IPS-18c (cell line): Measurements from ENCODE around the gene PRDM1.

Source experiments
- H3K4me3 ChIP-seq: 2 replicates; pipeline ENCODE4 v1.7.0; 2013; ENCODE audit warnings: low read depth, mild to moderate bottlenecking, low read length, moderate library complexity; ENCODE audit not compliant: insufficient read depth
- H3K9me3 ChIP-seq: one replicate; pipeline ENCODE4 v1.6.1; 2013; ENCODE audit warnings: mild to moderate bottlenecking, low read length, moderate library complexity; ENCODE audit not compliant: control insufficient read depth, insufficient read depth

Gene PRDM1

DNA sequence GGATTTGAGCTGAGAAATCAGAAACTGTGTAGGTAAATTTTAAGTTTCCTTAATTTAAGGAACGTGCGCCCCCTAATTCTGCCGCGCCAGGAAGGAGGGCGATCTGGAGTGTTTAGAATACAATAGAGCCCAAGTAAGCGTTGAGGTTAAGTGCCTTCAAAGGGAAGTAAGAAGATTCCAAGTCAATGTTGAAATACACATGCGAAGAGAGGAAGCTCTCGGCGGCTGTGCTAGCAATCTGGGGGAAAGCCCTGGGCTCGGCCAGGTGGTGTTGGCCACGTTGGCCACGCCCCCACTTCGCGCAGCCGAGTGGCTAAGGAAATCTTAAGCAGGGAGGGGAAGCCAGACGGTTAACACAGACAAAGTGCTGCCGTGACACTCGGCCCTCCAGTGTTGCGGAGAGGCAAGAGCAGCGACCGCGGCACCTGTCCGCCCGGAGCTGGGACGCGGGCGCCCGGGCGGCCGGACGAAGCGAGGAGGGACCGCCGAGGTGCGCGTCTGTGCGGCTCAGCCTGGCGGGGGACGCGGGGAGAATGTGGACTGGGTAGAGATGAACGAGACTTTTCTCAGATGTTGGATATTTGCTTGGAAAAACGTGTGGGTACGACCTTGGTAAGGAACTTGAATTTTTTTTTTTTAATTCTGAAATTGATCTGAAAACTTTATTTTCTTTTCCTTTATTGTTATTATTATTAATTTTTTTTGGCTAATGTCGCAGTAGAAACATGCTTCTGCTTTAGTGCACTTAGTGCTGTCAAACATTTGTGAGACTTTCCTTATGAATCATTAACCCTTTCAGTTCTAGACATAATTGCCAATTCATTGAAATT is at the start of gene PRDM1:
PRDM1 (plus strand) TSS at position 353 of the 830 bp plus-strand sequence; CDS start at position 571, 218 bp downstream.
- Histone ChIP-seq H3K9me3 (no peaks in the 10 kb centered on the region), H3K4me3 (peak within 1 kb of the TSS; percentile 29)

GRCh38 chr6:106037060-106037459 is 49.1 kb upstream of the PRDM1 start:
- Histone ChIP-seq H3K4me3 (no peak overlapping the region), H3K9me3 (no peaks in the 10 kb centered on the region)

DNA sequence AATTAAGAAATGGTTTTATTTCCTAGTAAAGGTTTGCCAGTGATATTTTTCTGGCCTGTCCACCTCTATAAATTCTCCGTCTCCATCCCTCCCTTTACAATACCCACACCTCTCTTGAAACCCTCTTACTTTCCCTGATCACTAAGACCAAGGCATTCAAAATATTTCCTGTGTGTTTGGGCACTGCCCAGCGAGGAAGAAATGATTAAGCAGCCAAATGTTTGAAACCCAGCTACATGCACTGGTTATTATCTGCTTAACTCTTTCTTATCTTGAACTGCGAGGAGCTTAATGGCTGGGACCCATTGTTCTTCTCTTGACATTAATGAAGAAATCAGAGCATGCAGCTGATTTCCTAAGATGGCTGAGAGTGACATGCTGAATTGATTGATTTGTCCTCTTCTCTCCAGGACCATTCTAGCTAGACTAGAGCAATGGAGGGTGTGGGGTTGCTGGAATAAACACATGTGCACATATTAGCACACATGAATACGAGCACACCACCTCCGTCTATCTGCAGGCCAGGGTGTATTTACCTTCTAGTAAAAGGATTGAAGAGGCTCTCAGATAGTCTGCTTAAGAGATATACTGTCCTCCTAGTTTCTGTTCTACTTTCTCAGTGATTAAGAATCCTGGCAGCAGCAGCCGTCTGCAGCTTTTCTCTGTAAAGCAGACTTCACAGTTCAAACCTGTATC is 46.1 kb upstream of the PRDM1 start:
- Histone ChIP-seq H3K4me3 (no peak overlapping the region), H3K9me3 (no peaks in the 10 kb centered on the region)

GRCh38 chr6:106044151-106044550 is 42.0 kb upstream of the PRDM1 start:
- Histone ChIP-seq H3K4me3 (no peak overlapping the region), H3K9me3 (no peaks in the 10 kb centered on the region)

- Histone ChIP-seq H3K9me3 (no peaks in the 10 kb centered on the region), H3K4me3 (no peak overlapping the region)
These were observed 41.1 kb upstream of the PRDM1 start for GRCh38 chr6:106045077-106045476.

DNA sequence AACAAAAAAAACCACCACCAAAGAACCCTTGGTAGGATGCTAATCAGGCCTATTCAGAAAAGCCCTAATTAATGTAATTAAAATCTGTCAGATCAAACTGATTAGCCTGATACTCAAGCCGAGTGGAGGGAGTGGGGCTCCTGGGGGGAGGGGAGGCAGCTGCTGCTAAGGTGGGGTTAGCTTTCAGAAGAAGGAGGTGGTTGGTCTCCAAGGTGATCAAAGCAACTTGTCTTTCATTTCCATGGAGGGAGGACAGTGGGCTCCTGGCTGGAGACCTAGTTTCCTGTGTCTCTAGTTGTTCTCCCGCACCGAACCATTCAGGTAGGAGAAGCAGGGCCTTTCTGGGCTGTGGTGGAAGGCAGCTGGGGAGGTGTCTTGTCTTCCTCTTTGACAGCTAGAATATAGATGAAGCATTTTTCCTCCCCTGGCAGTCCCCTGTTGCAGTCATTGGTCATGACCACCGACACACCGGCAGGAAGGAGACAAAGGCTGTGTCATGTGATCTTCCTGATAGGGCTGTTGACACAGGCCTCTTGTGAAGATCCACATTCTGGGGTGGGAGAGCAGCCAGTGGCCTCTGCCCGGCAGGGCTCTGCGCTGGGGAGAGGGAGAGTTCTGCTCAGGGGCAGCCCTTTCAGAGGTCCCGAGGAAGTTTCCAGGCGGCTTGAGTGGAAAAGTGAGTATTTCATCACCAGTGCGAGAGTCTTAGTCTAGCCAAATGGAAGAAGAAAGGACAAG is 39.9 kb upstream of the PRDM1 start:
- Histone ChIP-seq H3K4me3 (no peak overlapping the region), H3K9me3 (no peaks in the 10 kb centered on the region)

- no peaks in the 10 kb centered on the region for H3K9me3 ChIP-seq
- H3K4me3 ChIP-seq: no peak overlapping the region
These were observed 39.3 kb upstream of the PRDM1 start for GRCh38 chr6:106046854-106047200.

DNA sequence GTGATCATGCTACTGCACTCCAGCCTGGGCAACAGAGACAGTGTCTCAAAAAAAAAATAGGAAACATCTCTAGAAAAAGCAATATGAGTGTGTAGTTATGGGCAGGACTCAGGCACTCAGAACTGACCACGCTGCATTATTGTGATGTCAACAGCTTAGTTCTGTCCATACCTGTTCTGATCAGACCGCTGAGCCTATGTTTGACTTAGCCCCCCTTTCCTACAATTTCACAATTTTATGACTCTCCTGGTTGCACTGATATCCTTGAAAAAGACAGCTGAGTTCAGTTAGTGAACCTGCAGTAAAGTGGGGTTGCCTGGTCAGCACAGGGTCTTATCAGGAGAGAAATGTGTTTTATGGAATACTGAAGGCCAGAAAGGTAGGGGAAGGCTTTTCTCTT is 37.8 kb upstream of the PRDM1 start:
- no peak overlapping the region for H3K4me3 ChIP-seq
- H3K9me3 ChIP-seq: no peaks in the 10 kb centered on the region

- H3K4me3 ChIP-seq: no peak overlapping the region
These were observed 35.6 kb upstream of the PRDM1 start for GRCh38 chr6:106050538-106050937.

GRCh38 chr6:106051226-106051625 is 34.9 kb upstream of the PRDM1 start:
- Histone ChIP-seq H3K9me3 (no peaks in the 10 kb centered on the region), H3K4me3 (no peak overlapping the region)

More at GRCh38 chr6:106050538-106050937, 35.6 kb upstream of the PRDM1 start:
- H3K9me3 ChIP-seq: no peaks in the 10 kb centered on the region

- H3K4me3 ChIP-seq: no peak overlapping the region
- no peaks in the 10 kb centered on the region for H3K9me3 ChIP-seq
These were observed 32.5 kb upstream of the PRDM1 start for GRCh38 chr6:106053484-106054205.

DNA sequence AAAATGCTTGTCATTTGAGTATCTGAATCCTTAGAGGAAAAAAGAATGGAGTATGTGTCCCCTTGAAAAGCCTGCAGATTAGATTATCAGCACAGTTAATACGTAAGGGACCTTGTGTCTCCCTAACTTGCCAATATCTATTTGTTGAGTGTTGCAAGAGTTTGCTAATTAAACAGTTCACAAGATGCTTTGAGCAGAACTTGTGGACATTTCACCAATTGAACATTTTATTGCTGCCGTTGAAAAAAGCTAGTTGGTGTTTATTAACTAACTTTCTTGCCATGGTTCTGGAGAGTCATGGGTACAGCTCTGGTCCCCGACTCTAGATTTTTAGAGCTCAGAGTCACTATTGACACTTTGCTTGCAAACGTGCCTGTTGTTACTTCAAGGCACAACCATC is 30.6 kb upstream of the PRDM1 start:
- no peaks in the 10 kb centered on the region for H3K9me3 ChIP-seq
- H3K4me3 ChIP-seq: no peak overlapping the region

GRCh38 chr6:106056060-106056745 is 29.9 kb upstream of the PRDM1 start:
- H3K9me3 ChIP-seq: no peaks in the 10 kb centered on the region
- no peak overlapping the region for H3K4me3 ChIP-seq

DNA sequence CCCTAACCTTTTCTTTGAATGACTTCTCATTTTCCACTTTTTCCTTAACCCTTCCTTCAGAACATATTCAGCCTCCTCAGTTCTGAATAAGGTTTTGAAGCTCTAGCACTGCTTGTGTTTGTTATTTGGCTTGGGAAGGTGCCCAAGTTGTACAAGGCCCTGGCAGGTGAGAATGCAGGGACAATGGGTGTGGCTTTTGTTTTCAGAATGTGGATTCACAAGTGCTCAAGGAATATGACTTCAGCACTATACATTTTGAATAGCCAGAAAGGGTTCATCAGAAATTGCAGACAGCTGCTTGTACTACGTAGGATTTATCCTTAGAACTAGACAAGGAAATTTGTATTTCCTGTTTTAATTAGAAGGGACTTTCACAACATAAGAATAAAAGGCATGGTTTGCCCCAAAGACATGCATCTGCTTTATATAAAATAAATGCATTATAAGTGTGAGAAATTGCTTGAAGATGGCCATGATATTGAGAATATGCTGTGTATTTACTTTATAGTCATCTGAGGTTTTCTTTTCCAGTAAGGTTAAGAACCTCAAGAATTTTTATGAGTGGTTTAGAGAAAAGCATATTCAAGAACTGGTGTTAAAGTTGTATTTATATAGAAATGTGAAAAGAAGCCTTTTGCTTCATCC is 29.3 kb upstream of the PRDM1 start:
- Histone ChIP-seq H3K4me3 (no peak overlapping the region), H3K9me3 (no peaks in the 10 kb centered on the region)

GRCh38 chr6:106059331-106059730 is 26.8 kb upstream of the PRDM1 start:
- Histone ChIP-seq H3K9me3 (no peaks in the 10 kb centered on the region), H3K4me3 (no peak overlapping the region)

- Histone ChIP-seq H3K9me3 (no peaks in the 10 kb centered on the region), H3K4me3 (no peak overlapping the region)
These were observed 26.0 kb upstream of the PRDM1 start for GRCh38 chr6:106060167-106060566.
